LNCAP (cell line): ENCODE data around the gene CORO2B.

Experiments
- CTCF ChIP-seq: fragments of 450-650 bp; IDR thresholded peaks from 2 replicates; pipeline ENCODE4 v1.5.1; 2017; ENCODE audit warnings: mild to moderate bottlenecking

Gene CORO2B

GRCh38 chr15:68578980-68579935, at the start of gene CORO2B:
Gene CORO2B, plus strand, starts transcription at chr15:68578993. Its CDS starts 270 bp downstream, at chr15:68579263.
- TF ChIP-seq CTCF = no peak

DNA sequence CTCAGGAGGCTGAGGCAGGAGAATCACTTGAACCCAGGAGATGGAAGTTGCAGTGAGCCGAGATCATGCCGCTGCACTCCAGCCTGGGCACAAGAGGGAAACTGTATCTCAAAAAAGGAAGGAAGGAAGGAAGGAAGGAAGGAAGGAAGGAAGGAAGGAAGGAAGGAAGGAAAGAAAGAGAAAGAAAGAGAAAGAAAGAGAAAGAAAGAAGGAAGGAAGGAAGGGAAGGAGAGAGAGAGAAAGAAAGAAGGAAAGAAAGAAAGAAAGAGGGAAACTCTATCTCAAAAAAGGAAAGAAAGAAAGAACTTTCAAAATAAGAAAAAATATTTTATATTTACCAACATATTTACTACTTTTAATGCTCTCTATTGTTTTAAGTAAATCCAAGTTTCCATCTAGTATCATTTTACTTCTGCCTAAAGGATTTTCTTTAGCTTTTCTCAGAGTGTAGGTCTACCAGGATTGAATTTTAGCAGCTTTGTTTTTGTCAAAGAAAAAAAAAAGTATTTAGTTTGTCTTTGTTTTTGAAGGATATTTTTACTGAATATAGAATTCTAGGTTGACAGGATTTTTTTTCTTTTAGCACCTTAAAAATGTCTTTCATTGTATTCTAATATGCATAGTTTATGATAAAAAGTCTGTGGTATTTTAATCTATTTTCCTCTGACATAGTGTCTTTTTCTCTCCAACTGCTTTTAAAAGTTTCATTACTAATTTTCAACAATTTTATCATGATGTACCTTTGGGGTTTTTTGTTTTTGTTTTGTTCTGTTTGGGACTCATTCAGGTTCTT, 47.2 kb upstream of the CORO2B start:
- no peak for TF ChIP-seq CTCF

DNA sequence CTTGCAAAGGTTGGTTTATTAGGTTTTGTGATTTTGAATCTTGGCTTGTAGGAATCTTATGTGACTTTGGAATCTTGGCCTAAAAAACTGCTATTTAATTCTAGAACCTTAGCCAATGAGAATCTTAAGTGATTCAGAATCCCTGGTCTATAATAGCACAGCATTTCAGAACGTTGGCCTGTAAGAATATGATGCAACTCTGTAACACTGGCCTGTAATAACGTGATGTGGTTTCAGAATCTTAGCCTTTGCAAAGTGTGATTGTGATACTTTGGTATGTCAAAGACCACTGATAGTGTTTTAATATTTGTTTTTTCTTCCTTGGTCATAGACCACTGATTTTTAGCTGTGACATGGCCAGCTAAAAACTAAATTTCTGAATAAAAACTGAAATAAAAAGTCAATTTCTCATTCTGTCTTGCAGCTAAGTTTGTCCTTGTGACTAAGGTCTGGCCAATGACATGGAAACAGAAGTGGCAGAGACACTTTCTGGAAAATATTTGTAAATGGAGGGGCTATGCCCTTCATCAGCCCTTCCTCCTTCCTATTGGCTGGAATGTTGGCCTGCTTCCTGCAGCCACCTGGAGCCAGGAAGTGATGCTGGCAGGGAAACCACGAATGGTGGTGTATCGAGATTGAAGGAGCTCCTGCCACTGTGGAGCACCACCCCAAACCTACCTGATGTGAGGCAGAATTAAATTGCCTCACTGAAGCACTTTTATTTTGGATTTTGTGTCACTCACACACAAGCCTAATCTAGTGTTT, 42.3 kb upstream of the CORO2B start:
- no peak for TF ChIP-seq CTCF

DNA sequence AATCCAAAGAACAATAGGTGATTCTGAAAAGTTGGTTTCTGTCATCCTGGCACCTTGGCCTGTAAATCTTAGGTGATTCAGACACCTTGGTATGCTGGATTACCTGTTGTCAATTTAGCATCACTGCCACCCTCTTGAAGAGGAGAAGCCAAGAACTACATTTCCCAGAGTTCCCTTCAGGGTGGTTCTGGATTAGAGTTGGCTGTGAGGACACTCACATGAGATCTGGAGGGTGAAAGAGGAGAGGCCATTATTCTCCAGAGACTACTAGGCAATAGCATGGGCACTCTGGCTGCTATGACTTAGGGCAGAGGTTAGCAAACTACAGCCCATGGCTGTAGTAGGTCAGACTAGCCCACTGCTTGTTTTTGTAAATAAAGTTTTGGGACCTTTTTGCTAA, 41.7 kb upstream of the CORO2B start:
- TF ChIP-seq CTCF = no peak

- TF ChIP-seq CTCF = no peak
Observed at GRCh38 chr15:68537506-68537905, 41.3 kb upstream of the CORO2B start.

DNA sequence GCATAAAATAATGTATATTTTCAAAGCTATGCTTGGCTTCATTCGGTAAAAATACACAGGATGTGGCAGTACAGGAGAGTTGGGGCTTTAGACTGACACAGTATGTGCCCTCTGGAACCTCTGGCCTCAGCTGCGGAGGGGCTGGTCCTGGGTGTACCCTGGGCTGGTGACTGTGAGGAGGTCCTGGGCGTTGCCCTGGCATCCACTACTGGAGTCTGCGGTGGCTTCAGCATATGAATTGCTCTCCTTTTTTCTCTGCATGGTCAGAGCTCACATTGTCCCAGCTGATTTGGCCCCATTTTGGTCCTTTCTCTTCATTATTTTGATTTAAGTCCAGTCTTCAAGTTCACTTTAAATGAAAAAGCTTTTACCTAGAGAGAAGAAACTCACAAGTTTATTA, 40.5 kb upstream of the CORO2B start:
- TF ChIP-seq CTCF = no peak

DNA sequence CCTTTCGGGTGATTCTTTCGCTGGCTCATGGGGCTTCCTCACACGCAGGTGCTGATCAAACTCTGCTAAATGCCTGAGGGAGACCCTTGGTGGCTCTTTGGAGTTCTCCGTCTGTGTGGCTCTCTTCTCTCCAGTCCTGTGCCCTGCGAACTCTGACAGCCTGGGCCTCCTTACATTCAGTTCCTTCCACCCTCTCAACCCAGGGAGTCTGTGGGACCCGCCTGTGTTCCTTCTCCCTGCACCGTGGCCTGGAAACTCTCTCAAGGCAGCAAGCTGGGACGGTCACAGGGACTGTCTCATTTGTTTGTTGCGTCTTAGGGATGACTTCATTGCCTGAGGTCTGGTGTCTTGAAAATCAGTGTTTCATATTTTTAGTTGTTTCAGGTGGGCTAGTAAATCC, 37.0 kb upstream of the CORO2B start:
- no peak for TF ChIP-seq CTCF
